ENCODE data around the gene OSBPL7. TPM values are rescaled to one million over a fixed set of nuclear protein-coding genes. Genes with fewer than 3 reads are reported as not detected.

OSBPL7 gene
- total RNA-seq, 1 donor from 2014 or later = 5.6 TPM

DNA sequence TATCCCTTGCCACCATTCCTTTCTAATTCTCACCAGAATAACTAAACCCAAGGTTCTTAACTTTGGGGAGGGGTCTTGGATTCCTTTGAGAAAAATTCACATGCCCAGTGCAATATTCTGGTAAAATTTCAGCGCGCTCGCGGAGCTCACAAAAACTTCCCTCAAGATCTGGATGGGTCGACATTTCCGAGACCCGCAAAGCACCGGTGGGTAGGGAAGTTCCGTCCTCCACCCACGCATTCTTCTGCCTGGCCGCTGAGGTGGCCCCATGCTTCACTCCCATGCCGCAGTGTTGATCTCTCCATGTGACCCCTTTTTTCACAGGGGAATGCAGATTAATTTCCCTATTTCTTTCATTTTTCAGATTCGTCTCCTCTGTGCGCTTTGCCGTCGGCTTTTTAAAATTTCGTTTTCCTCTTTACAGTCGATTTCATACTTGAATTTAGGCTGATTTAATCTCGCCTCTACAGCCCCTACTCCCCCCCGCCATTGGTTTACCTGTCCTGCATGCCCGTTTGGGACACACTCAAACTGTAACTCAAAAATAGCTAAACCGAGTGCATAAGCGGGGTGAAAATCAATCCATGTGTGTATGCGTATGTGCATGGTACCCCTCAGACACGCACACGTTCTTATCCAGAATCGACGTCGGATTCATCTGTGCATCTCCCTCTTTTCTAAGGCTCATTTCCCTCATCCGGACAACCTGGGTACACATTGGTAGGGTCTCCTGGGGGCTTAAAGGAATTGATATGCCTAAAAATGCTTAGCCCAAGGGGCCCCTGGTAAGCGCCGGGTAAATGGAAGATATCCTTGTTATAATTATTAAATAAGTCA lies 30.7 kb upstream of the OSBPL7 start:
- no peaks in the 10 kb centered on the region for H3K27me3 ChIP-seq
- no peak for TF ChIP-seq POLR2AphosphoS5 (IDR thresholded peaks at IDR 0.05; ENCODE audit: insufficient read depth in 1 of 2, low read depth in 1 of 2)
- TF ChIP-seq, protein P1, sequence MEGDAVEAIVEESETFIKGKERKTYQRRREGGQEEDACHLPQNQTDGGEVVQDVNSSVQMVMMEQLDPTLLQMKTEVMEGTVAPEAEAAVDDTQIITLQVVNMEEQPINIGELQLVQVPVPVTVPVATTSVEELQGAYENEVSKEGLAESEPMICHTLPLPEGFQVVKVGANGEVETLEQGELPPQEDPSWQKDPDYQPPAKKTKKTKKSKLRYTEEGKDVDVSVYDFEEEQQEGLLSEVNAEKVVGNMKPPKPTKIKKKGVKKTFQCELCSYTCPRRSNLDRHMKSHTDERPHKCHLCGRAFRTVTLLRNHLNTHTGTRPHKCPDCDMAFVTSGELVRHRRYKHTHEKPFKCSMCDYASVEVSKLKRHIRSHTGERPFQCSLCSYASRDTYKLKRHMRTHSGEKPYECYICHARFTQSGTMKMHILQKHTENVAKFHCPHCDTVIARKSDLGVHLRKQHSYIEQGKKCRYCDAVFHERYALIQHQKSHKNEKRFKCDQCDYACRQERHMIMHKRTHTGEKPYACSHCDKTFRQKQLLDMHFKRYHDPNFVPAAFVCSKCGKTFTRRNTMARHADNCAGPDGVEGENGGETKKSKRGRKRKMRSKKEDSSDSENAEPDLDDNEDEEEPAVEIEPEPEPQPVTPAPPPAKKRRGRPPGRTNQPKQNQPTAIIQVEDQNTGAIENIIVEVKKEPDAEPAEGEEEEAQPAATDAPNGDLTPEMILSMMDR (IDR thresholded peaks at IDR 0.05) = no peak
- TF ChIP-seq POLR2A (IDR thresholded peaks at IDR 0.05) = no peak
- DNase-seq (ENCODE audit: extremely low spot score in 2 of 2) = no peak
- H3K4me1 ChIP-seq = peaks cover 17% of the 10 kb centered on the region
- H3K4me3 ChIP-seq = no peak overlapping the region
- H3K36me3 ChIP-seq = no peaks in the 10 kb centered on the region
- no peak overlapping the region for H3K27ac ChIP-seq
- H3K9me3 ChIP-seq = no peaks in the 10 kb centered on the region
- intact Hi-C loops (cut with DNase I) = no loop called here

DNA sequence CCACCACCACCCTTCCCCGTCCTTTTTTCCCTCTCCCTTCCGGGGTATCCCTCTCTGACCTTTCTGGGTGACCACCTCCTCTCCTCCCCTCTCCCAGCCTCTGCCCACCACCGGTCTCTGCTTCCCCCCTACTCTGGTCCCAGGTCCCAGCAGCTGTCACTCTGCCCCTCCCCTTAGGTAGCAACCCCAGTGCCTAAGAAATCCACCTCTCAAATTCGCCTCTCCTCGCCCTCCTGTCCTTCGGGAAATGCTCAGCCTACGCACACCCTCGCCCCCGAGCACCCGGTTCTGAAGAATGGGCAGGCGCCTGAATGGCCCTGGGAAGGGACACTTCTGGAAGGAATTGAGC lies 30.1 kb upstream of the OSBPL7 start:
- no peaks in the 10 kb centered on the region for H3K9me3 ChIP-seq
- peaks cover 23% of the 10 kb centered on the region for H3K4me1 ChIP-seq
- no peak overlapping the region for H3K4me3 ChIP-seq
- intact Hi-C loops (cut with DNase I) = no loop called here
- no peaks in the 10 kb centered on the region for H3K27me3 ChIP-seq
- no peaks in the 10 kb centered on the region for H3K36me3 ChIP-seq
- no peak overlapping the region for H3K27ac ChIP-seq
- TF ChIP-seq POLR2AphosphoS5 (IDR thresholded peaks at IDR 0.05; ENCODE audit: insufficient read depth in 1 of 2, low read depth in 1 of 2) (no peak), POLR2A (IDR thresholded peaks at IDR 0.05) (no peak)
- TF ChIP-seq, protein P1 (IDR thresholded peaks at IDR 0.05) = no peak
- no peak for DNase-seq (ENCODE audit: extremely low spot score in 2 of 2)

DNA sequence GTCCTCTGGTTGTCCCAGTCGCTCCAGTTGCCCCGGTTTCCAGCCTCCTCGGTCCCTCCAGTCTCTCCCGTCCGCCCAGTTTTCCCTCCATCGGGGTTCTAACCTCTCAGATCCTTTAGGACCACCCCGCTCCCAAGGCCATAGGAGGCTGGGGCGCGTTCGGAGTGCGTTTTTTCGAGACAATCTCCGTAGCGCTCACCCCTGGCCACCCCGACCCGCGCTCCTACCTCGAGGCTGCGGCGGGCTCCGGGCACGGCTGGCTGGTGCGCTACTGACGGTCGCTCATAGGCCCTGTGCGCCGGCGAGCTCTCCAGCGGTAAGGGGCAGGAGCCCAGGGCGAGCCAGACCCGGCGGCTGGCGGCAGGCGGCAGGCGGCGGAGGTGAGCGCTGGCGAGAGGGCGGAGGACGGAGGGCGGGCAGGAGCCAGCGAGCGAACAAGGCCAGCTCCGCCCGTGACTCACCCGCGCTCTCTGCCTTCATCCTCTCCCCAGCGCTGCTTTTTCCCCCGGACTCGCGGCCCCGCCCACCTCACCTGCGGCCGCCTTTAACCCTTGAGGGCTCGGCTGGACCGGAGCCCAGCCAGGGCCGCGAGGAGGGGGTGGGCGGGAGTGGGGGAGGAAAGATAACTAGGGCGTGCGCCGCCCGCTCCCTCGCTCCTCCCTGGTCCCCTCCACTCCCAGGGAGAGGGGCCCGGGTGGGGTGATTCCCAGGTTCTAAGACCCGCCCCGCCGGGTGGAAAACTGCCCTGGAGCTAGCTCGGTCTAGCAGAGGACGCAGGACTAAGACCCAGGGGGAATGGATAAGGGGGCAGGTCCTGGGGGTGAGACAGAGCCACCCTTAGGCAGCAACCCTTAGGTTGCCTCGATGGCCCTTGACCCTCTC lies 29.3 kb upstream of the OSBPL7 start, which contains the start of gene SP6:
SP6 (minus strand) TSS at position 472 of the 882 bp plus-strand sequence. CDS start 2,734 bp downstream, outside the sequence.
- intact Hi-C loops (cut with DNase I) = no loop called here
- Histone ChIP-seq H3K9me3 (no peaks in the 10 kb centered on the region), H3K36me3 (no peaks in the 10 kb centered on the region), H3K4me3 (peak within 1 kb of the TSS; percentile 35 to 41), H3K27me3 (no peaks in the 10 kb centered on the region), H3K4me1 (peaks cover 26% of the 10 kb centered on the region), H3K27ac (peak within 1 kb of the TSS; percentile 38)
- TF ChIP-seq, protein P1 (IDR thresholded peaks at IDR 0.05) = no peak
- TF ChIP-seq POLR2AphosphoS5 (IDR thresholded peaks at IDR 0.05; ENCODE audit: insufficient read depth in 1 of 2, low read depth in 1 of 2) (peak in 1 of 2 donors; percentile 37), POLR2A (IDR thresholded peaks at IDR 0.05) (no peak)
- no peak for DNase-seq (ENCODE audit: extremely low spot score in 2 of 2)

GRCh38 chr17:47850373-47850691 lies 28.7 kb upstream of the OSBPL7 start:
- H3K27me3 ChIP-seq = no peaks in the 10 kb centered on the region
- peak overlapping the region; percentile 38 for H3K27ac ChIP-seq
- H3K9me3 ChIP-seq = no peaks in the 10 kb centered on the region
- no peaks in the 10 kb centered on the region for H3K36me3 ChIP-seq
- peak overlapping the region; percentile 35 to 41 for H3K4me3 ChIP-seq
- TF ChIP-seq, protein P1 (IDR thresholded peaks at IDR 0.05) = no peak
- no peak for TF ChIP-seq POLR2AphosphoS5 (IDR thresholded peaks at IDR 0.05; ENCODE audit: insufficient read depth in 1 of 2, low read depth in 1 of 2)
- no peak for TF ChIP-seq POLR2A (IDR thresholded peaks at IDR 0.05)
- no peak for DNase-seq (ENCODE audit: extremely low spot score in 2 of 2)
- peaks cover 26% of the 10 kb centered on the region for H3K4me1 ChIP-seq
- intact Hi-C loops (cut with DNase I) = no loop called here
